Middle frontal gyrus (tissue), 1 donor: ENCODE data around the gene SLC39A12.

Experiments used
- DNase-seq: peaks from one replicate; pipeline ENCODE4 v3.0.0-alpha.2; 2015; ENCODE audit warnings: low spot score; ENCODE audit errors: extremely low spot score

Gene SLC39A12

DNA sequence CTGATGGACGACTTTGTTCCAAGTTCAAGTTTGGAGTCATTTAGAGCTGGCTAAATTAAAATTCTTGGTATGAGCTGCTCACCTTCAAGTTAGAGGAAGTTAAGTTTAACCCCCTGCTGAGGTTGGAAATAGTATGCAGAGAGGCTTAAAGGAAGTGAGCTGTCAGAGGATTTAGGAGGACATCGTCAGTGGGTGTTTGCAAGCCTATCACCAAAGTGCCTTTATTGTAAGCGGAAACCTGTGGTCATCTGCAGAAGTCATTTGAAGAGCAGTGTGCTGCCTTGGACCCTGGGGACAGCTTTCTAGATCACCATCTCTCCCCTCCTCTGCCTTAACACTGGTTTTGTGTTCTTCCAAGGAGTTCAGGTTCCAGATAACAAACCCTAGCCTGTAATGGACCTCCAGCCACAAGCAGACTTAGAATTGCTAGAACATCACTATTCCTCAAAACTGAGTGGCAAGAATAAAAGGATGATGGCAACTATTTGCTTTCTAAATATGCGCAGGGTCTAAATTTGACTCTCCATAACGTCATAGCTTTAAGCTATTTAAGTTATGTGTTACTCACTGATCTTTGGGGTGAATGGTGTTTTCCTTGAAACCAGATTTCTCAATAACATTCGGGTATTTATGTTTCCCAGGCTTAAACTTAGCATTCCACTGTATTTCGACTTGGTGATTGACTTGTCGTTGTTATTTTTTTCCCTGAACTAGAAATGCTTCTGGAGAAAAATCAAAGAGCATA lies 93.4 kb downstream of the SLC39A12 start:
- DNase-seq: no peak

DNA sequence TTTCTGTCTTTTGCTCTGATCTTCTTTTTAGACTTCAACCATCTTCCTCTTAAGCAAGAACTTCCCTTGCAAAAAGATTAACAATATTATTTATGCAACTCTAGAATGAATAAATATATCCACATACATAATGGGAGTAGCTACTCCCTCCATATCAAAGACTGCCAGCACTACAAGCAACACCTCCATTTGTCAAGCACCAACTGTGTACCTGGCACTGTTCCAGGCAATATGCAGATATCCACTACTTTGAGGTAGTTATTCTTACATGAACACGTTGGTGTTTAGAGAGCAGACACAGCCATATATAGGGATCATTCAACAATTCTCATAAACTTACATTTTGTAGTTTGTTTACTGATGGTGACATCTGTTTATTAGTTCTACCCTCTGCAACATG lies 104.9 kb downstream of the SLC39A12 start:
- DNase-seq: no peak

DNA sequence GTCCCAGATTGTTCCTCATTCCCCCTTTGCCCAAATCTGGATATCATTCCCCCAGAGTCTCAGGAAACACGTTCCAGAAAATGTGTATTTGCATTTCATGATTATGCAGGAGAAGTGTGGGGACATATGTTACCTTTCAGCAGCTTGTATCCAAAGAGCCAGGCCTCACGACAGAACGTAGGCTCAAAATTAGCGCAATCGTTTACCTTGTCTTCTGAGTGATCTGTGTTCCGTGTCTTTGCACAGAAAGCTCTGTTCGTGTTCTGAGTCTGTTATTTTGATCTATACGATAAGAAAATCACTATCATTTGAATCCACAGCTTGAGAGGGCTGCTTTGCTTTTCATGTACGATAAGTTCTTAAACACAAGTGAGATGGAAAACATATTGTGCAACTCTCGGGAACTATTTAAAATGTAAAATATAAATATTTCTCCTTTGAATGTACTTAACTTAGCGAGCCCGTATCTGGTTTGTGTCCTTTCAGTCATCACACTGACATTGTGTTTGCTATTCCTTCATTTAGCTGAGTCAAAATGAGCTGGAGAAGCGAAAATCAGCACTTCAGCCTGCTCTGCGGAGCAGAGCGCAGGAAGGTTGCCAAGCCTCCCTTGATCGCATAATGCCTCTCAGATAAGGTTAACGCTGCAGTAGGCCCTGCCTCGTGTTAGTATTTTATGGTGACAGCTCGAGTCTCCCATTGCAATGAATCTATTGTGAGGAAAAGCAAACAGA lies 108.3 kb downstream of the SLC39A12 start:
- no peak for DNase-seq

DNA sequence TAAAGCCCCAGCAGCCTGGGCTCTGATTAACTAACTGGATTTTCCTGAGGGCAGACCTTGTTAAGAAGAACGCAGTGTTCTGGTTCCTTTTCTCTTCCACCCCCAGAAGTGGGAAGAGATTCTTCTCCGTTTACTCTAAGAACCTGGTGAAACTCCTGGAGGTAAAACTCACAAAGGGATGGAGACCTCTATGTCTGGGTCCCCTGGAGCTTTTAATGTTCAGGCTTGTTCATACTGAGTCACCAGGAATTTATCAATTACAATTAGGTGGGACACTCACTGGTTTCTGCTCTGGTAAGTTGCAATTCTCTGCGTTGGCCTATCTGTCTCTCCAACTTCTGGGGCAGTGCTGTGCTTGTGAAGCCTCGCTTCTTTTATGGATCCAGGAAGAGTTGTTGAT lies 115.2 kb downstream of the SLC39A12 start:
- no peak for DNase-seq

DNA sequence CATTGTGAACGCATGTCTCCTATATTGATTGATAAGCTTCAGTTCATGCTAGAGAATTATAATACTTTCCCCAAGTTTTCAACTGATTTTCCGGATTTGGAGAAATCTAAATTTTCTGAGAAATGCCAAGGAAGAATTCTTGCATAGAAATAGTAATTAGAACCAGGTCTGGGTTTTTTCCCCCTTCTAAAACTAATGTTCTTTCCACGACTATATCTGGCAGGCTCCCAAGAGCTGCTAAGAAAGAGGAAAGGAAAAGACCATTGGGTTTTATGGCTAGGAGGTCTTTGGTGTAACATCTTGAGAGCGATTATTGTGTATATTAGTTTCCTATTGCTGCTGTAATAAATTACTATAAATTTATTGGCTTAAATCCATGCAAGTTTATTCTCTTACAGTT lies 116.7 kb downstream of the SLC39A12 start:
- no peak for DNase-seq

DNA sequence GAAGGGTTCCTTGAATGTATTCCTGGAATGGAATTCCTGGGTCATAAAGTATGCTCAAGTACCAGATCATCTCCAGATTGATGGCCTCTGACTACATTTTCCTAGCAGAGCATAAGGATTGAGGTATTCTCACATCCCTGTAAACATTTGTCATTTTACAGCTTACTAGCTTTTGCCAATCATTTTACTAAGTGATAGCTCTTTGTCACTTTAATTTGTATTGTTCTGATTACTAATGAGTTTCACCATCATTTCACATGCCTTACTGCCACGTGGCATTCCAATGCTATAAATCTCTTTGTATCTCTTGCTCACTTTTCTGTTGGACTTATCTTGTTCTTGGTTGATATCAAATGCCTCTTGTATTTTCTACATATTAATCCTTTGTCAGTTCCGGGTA lies 119.9 kb downstream of the SLC39A12 start:
- DNase-seq: no peak

DNA sequence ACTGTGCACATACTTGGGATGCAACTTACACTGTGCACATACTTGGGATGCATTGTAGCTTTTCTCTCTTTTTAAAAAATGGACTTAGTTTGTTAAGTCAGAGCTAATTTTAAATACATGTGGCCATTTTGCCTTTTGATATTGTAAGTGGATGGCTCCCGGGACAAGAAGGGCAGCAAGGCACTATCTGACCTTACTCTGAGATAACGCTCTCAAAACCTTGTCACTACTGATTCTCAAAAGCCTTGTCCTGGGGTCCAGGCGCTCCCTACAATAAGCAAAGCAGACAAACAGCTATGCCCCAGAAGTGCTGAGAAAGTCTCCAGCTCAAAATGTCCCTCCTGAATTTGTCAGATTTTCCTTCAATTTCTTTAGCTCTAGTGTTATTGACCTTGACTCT lies 121.6 kb downstream of the SLC39A12 start:
- DNase-seq: no peak

DNA sequence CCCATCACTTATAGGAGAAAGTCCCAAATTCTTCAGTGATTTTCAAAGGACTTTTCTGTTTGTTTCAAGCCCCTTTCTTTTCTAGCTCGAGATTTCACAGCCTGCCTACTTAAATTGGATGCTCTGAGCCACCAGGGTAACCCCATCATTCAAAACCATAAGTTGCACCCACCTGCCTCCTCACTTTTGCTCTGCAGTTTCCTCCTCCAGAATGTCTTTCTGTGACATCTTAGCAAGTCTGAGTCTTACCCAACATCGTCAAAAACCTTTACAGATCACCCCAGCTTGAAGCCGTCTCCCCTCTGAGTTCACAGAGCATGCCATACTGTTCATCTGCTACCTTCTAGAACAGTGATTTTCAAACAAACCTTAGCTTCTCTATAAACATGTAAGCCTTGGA lies 124.2 kb downstream of the SLC39A12 start:
- no peak for DNase-seq

DNA sequence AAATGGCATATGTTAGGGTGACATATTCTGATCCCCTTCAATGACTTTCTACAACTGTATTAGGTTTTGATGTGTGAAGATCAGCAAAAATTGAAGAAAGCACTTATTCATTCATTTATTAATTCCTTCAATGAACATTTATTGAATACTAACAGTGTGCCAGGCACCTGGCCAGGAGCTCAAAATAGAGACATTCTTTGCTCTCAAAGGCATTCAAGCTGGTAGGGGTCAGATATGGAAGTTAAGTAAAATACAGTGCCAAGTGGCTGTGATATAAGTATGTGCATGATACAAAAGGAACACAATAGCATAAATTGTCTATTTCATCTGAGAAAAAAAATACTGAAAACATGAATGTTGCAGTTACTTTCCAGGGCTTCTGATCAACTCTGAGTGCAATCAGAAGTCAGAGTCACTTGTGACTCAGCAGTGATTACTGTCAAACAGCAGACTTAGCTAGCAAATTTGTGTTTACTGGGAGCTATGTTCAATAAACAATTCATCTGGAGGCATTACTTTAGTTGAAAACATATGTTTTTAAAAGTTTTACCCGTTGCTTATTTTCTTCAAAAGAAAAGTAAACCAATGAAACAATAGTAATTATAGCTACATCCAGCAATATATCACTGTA lies 128.1 kb downstream of the SLC39A12 start:
- DNase-seq: no peak

DNA sequence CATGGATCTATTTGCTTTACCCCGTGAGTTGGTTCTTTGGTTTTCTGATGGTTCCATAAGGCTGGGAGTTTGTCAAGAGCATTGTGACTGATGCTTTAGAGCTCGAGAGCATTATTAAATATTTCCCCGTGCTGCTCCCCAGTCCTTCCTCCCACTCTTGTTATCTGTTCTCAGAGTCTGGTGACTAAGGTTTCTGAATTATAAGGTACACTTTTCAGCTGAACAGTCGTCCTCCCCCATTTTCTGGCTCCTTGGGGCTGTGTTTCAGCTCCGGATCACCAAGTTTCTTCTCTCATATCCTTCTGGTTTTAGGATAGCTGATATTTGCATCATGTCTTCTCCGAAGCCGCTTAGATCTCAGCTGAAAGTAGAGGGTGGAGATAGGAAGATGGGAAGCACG lies 130.7 kb downstream of the SLC39A12 start:
- no peak for DNase-seq

DNA sequence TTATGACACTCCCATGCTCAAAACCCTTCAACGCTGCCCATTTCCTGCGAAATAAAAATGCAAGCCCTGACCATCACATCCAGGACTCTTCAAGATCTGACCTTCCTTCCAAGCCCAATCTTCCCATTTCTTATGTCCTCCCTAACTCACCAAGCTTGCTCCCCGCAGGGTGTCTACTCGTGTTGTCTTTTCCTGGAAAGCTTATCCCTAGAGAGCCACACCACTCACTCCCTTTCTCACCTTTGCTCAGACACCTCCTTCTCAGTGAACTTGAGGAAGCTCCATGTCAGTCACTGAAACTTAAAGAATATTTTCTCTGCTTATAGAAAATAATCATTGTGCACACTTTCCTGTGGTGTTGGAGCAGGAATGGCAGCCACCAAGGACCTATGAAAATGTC lies 134.1 kb downstream of the SLC39A12 start:
- no peak for DNase-seq

DNA sequence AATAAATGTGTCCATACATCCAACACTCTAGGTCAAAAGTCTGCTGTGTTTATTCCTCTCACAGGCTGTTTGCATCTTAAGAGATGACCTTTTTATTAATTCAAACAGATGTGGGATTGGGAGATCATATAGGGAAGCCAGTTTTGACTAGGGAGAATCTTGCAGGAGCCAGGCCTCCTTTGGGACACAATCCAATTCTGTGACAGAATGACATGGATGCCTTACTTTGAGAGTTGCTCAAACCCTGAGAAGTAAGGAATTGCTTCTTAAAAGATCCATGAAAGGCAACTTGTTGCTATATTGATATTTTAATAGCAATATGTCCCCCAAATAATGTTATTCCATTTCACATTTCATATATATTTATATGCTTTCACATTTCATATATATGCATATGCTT lies 135.0 kb downstream of the SLC39A12 start:
- DNase-seq: no peak

DNA sequence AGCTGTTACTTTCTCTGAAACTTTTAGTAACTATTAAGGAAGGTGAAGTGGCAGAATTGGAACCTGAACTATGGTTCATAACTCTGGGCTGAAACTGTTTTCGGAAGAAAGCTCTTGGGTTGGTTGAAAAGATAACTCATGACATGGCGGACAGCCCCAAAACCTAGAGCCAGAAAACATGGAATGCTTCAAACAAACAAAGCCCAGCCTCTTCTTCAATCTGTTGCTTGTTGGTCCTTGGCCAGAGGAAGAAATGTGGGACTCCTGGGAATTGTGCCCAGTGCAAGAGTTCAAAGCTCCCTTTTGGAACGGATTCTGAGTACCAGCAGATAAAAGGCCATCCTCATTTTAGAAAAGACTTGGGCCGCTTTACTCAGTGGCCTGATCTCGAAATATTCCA lies 135.6 kb downstream of the SLC39A12 start:
- DNase-seq: no peak
